Stimulated activated CD8-positive, alpha-beta memory T cell treated with anti-CD3 and anti-CD28 coated beads, Interleukin-4, amount 100 ng/mL, for 24 hours (primary cell): Measurements from ENCODE around the gene TMEM92.
"Not testable (repeated sequence)": the region's sequence is repeated elsewhere in the genome, so short reads cannot be mapped to it uniquely, and the experiment has no call there.

Source experiments
- DNase-seq: peaks from one replicate; pipeline ENCODE4 v3.0.0-alpha.2; 2020; ENCODE audit warnings: low read depth

Gene TMEM92

DNA sequence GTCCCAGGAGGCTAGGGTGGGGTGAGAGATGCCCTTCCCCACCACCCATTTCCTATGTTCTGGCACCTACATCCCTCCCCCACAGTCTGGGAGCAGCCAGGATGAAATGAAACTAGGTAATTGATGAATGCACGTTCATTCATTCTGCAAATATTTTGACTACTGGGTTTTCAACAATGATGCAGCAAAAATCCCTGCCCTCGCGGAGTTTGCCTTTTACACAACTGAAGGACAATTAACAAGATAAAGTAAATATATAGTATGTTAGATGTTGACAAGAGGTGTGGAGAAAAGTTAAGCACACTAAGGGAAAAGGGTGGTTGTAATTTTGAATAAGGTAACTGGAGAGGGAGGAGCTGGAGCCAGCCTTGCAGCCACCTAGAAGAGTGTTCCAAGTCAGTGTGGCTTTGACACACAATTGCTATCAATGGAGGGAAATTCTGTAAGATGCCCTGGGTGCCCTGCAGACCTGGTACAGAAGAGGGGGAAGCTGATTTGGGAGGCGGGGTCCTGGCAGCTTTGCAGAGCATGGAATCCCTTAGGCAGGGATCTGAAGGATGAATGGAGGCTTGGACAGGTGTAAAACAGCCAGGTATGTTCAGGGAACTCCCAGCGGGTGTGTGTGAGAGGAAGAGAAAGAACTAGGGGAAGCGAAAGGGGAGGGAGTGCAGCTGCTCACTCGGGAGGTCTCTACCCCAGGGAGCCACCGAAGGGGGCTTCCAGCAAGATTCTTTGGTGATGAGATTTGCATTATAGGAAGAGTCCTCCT lies 2.5 kb downstream of the TMEM92 start:
- DNase-seq: no peak

DNA sequence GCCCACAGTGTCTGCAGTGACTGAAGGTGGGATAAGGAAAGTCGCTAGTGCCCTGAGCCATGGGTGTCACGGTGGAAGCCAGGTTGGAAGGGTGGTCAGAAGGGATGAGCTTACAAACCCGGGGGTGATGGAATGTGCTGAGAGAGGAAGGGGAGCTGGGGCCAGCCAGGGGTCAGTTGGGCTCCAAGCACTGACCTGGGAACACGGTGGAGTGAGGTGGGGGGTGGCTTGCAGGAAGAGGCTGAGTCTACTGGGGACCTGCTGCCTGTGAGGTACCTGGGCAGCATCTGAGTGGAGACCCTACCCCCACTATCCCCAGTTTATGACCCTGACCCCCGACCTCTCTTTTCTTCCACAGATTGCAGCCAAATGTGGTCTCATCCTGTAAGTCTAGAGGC lies 3.1 kb downstream of the TMEM92 start:
- no peak for DNase-seq

DNA sequence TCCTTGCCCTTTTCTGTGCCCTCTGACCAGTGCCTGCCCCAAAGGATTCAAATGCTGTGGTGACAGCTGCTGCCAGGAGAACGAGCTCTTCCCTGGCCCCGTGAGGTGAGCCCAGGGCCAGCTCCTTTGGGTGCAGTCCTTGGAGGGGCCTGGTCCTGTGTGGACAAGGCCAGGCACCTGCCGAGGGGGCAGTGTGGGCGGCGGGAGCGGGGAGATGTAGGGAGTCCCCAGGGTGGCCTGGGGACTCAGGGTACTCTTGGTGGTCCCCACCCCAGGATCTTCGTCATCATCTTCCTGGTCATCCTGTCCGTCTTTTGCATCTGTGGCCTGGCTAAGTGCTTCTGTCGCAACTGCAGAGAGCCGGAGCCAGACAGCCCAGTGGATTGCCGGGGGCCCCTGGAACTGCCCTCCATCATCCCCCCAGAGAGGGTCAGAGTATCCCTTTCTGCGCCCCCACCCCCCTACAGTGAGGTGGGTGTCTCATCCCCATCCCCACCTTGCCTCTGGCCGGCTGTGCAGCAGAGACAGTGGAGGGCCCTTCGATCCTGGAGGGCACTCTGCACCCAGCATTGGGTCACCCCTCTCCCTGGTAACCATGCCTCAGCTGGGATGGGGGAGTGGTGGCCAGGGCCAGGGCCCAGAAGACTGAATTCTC lies 4.4 kb downstream of the TMEM92 start:
- DNase-seq: no peak

DNA sequence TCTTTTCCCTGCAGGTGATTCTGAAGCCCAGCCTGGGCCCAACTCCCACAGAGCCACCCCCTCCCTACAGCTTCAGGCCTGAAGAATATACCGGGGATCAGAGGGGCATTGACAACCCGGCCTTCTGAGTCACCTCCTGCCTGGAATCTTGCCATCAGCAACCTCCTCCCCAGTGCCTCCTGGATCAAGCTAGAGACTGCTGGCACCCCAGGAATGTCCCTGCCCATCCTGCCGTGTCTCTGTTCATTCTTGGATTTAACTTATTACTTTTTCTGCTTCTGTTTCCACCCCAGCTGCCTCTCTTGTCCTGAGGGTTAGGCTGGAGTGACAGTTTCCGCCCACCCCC lies 4.9 kb downstream of the TMEM92 start:
- DNase-seq: no peak

DNA sequence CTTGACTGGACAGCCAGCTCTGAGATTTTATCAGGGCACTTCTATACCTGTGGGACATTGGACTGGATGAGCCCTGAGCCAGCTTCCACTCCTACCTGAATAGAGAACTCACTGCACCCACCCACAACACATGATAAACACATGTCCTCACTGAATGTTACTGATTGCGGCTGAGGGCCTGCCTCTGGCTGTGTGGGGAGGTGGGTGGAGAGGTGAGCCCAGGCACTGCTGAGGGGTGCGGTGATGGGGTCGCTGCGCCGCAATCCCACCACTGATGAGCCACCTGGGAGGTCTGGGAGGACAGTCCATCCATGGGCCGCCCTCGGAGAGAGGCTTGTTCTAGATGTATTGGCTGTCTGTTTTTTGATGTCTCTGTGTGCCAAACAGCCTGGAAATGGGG lies 5.4 kb downstream of the TMEM92 start:
- no peak for DNase-seq

DNA sequence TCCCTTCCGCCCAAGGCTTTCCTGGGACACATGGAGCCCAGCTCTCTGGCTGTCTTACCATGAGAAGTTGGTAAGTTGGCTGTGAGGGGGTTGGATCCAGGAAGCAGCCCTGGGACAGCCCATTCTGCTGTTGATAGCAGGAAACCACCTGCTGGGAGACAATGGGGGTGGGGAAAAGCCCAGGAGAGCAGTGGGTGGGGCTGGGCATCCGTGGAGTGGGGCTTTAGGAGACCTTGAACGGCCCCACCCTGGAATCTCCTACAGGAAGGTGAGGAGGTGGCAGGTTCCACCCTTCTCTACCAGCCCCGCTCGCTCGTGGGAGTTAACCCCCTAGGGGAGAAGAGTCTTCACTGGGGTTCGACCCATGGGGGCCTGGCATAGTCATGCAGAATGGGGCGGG lies 5.8 kb downstream of the TMEM92 start:
- DNase-seq: no peak

DNA sequence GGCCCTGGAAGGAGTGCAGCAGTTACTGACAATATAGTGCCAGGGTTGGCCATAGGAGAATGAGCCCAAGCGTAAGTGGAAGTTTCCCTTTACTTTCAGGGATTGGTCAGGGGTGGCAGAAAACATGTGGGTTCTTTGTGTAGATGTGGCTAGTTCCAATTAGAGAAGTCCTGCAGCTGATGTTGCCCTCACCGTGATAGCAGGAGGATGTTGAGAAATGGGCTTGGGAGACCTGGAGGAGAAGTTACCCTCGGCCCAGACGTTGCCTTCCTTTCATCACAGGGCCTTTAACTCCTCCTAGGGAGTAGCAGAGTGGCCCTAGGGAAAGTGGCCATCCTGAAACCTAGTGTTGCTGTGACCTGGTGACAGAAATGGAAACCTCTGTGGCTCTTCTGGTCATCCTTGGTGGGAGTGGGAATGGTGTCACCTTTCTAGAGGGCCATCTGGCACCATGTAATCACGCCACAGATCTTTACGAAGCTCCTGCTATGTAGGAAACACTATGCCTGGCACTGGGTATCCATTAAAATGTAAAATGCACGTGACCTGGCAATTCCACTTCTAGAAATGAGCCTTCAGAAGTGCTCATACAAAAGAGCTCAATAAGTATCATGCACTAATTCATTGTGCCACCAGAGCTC lies 6.7 kb downstream of the TMEM92 start:
- no peak for DNase-seq

DNA sequence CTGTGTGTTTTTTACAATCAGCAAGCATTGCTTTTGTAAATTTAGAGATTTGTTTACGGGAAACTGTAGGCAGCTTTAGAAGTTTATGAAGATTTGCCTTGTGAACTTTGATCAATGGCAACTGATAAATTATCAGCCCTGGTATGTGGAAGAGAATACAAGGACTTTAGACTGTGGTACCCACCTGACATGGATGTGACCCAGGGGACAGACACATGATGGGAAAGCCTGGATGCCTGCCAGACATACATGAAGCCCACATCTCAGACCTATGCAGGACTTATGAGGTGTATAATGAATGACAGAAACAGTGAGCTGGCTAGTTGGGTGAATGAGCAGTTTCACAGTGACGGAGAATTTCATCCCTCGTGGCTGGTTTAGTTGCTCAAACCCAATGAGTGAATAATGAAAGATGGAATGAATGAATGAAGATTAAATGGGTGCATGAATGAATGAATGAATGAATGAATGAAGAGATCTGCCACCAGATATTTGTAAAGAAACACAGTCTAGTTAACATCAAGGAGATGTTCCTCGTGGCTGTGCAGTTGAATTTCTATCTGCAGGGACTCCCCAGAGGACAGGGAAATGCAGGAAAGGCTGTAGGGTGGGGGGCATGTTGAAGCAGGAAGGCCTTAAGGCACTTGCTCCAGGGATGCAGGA lies 7.6 kb downstream of the TMEM92 start:
- no peak for DNase-seq

DNA sequence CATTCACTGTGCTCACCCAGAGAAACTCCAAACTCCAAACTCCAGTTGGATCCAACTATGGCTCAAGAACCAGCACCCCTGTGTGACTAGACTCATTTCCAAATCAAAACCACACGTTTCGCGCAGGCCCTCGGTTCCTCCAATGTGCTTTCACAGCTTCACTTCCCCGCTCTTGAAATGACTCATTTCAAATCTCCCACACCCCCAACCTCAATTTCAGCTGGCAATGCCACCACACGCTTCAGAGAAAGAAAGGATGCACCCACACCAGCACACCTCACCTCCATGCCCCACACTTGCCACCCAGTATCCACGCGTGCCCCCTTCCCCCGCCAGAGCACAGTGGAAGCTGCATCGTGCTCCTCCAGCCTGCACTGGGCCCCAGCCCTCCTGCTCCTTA lies 9.0 kb downstream of the TMEM92 start:
- no peak for DNase-seq

DNA sequence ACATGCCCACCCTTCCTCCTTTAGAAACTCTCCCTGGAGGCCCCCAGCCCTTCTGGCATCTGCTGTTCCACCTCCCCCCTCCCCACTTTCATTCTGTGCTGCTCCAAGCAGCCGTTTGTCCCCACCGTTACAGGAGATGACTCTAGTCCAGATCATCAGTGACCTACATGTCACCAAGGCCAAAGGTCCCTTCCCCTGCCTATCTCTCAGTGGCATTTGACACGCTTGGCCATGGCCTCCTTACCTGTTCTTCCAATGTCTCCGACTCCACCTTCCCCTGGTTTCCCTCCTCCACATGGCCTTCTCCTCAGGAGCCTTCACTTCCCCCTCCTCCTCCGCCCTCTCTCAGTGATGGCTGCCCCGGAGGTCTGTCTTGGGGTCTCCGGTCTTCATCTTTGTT lies 9.4 kb downstream of the TMEM92 start:
- no peak for DNase-seq

DNA sequence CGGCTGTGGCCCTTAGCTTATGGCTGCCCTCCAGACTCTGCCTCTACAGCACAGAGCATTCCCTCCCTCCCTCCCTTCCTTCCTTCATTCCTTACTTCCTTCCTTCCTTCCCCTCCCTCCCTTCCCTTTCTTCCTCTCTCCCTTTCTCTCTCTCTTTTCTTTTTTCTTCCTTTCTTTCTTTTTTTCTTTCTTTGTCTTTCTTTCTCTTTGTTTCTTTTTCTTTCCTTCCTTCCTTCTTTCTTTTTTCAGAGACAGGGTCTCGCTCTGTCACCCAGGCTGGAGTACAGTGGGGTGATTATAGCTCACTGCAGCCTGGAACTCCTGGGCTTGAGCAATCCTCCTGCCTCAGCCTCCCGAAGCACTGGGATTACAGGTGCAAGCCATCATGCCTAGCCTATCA lies 11.7 kb downstream of the TMEM92 start:
- DNase-seq: no peak

DNA sequence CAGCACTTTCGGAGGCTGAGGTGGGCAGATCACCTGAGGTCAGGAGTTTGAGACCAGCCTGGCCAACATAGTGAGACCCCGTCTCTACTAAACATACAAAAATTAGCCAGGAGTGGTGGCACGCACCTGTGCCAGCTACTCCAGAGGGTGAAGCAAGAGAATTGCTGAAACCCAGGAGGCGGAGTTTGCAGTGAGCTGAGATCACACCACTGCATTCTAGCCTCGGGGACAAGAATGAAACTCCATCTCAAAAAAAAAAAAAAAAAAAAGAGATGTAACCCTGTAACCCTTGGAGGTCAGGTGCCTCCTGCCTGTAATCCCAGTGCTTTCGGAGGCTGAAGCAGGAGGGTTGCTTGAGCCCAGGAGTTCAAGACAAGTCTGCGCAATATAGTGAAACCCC lies 13.0 kb downstream of the TMEM92 start:
- DNase-seq: not testable (repeated sequence)

DNA sequence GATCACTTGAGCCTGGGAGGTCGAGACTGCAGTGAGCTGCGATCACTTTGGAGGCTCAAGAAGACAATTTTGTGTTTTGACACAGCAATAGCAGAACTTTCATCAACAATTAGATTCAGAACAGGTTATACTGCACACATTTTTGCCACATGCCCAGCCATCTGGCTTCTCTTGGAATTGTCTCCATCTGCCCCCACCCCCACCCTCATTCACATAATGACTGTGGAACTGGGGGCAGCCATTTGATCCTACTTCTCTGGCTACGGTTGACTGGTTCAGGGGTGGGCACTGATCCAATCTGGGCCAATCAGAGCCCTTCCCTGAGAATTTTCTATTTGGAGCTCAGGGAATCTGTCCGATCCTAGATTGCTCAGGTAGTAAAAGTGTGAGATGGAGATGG lies 14.0 kb downstream of the TMEM92 start:
- no peak for DNase-seq

DNA sequence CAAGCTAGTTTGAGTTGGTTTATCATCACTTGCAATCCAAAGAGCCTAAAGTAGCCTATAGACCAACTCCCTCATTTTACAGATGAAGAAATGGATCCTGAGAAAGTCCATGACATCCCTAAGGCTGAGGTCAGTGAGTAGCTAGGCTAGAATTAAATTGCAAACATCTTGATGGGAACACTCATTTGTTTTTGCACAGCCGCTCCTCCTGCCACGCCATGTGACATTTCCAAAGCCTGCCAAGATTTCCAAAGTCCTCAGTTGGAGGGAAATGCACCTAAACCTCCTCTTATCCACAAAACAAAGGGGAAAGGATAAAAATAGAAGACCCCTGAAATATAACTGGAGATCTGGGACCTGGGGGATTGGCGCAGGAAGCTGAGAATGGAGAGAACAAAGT lies 15.0 kb downstream of the TMEM92 start:
- no peak for DNase-seq

DNA sequence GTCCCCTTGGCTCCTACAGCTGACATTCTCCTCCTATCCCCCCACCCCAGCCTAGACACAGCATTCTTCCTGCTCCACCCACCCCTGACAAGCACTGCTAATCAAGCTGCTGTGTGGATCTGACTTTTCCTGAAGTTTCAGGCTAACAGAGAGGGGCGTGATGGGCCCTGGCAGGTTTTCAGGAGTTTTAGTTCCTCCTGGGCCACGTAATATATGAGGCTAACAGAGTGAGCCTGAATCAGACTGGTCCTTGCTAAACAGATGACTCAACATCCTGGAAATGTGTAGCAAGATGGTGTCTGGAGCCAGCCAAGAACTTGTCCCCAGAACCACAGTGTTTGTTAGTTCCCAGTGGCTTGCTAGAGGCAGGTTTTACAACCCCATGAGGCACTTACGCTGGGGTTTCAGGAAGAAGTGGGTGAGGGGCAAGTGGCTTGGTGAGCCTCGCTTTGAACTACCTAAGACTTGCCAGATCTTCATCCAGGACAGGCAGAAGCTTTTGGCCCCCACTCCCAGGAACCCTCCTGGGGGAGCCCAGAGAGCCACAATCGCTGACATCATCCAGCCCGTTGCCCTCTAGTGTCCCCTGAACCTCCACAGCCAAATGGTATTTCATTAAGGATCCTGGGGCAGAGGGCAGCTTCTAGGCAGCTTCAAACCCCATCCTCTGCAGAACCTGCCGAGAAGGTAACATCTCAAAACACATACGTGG lies 15.9 kb downstream of the TMEM92 start:
- DNase-seq: no peak

DNA sequence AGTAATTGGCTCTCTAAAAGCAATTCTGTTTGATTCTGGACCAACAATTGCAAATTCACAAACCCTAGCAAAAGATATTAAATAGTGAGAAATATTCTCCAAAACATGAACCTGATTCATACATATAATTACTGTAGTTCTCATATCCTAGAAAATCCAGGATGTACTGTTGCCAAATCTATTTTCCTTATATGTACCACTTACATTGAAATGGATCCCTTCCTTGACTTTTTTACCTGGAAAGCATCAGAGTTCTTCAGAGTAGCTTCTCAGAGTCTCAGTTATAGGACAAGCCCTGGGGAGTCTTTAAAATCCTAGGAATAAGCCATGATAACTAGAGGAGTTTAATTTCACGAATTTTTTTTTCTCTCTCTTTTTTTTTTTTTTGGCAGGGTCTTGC lies 16.7 kb downstream of the TMEM92 start:
- no peak for DNase-seq

DNA sequence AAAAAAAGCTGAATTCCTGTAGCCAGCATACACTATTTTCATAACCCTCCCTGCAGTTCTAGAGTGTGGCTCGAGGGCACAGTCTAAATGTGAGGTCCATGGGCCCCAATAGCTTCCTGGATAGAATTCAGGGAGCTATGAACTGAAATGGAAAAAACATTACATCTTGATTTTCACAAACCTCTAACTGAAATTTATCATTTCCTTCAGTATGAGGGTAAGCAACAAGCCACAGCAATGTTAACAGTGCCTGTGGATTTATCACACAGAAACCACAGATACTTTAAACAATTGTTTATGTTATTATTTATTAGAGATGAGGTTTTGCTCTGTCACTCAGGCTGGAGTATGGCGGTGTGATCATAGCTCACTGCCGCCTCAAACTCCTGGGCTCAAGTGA lies 18.2 kb downstream of the TMEM92 start:
- DNase-seq: no peak

DNA sequence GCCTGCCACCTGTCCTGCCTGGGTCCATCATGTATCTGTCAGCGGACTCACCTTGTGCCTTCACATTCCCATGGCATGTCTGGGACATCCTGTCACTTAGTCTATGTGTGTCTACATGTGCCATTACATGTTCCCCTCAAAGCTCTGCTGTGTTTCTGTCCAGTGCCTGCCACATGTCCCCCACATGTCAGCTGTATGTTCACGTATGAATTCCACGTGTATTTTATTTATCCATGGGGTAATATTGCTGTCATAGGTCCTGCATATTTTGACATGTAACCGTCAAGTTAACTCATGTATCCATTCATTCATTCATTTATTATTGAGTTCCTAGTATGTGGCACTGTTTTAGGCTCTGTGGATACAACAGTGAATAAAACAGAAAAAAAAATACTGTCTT lies 20.8 kb downstream of the TMEM92 start:
- DNase-seq: no peak

DNA sequence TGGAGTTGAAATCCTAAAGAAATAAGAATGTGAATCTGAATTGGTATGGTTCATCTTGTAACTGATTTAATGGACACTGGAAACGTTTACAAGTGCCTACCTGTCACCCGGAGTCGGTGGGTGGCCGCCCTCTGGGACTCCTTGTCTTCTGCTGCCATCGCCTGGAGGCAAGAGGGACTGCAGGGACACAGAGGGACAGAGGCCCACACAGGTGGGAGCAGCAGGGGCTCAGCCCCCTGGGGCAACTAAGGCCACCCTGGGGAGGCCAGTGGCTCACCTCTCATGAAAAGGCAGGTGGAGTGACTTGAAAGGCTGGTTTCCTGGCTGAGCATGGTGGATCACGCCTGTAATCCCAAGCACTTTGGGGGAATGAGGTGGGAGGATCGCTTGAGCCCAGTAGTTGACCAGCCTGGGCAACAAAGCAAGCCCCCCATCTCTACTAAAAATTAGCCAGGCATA lies 23.2 kb downstream of the TMEM92 start:
- DNase-seq: peak; percentile 66

DNA sequence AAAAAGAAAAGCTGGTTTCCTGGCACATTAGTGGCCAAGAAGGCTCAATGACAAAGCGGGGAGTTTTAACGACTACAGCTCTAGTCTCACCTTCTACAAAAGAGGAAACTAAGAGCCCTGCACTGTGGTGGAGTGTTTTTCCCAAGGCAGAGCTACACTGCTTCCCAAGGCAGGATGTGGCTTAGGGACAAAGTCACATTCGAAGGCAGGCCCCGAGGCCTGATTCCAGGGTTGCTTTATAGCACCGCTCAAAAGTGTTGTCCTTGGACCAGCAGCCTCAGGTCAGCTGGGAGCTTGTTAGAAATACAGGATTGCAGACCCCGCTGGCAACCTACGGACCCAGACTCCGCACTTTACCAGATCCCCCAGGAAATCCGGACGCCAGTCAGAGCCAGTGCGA lies 23.8 kb downstream of the TMEM92 start:
- DNase-seq: no peak

DNA sequence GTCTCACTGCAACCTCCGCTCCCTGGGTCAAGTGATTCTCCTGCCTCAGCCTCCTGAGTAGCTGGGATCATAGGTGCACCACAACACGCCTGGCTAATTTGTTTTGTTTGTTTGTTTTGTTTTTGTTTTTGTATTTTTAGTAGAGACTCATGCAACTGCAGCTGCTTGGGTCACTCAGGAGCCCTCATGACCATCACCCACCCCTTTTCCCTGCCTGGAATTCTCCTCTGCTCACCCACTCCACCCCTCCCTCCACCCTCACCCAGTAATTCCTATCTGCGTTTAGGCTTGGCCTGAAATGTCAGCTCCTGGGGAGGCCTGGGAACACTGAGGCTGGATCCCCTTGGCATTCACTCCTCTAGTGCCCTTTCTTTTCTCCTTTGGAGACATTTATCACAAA lies 25.5 kb downstream of the TMEM92 start:
- DNase-seq: no peak

DNA sequence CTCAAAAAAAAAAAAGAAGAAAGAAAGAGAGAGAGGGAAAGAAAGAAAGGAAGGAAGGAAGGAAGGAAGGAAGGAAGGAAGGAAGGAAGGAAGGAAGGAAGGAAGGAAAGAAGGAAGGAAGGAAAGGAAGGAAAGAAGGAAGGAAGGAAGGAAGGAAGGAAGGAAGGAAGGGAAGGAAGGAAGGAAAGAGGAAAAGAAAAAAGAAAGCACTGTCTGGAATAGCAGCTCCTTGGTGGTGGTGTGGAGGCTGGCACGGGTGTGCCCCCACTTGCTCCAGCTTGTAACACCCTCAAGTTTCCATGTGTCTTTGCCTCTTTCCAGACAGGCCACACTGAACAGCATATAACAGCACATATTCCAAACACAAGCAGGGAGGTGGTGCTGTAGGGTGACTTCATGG lies 26.6 kb downstream of the TMEM92 start:
- DNase-seq: not testable (repeated sequence)
